GM18519 (cell line): Measurements from ENCODE around the gene SPNS1.
"Not testable (repeated sequence)": the region's sequence is repeated elsewhere in the genome, so short reads cannot be mapped to it uniquely, and the experiment has no call there.

Experiments used
- ATAC-seq: cut with Tn5 transposase; IDR thresholded peaks from one replicate; pipeline ENCODE4 v1.9.1; 2021; ENCODE audit warnings: mild to moderate bottlenecking, moderate library complexity; ENCODE audit not compliant: unreplicated experiment, low FRiP score

The SPNS1 gene

GRCh38 chr16:28951410-28951943, 23.1 kb upstream of the SPNS1 start:
- no peak for ATAC-seq

GRCh38 chr16:28958216-28958615, 16.4 kb upstream of the SPNS1 start:
- ATAC-seq, result no peak

GRCh38 chr16:28958836-28959235, 15.7 kb upstream of the SPNS1 start:
- ATAC-seq, result no peak

- ATAC-seq, result no peak
Measured at GRCh38 chr16:28964072-28964471, 10.5 kb upstream of the SPNS1 start.

- no peak for ATAC-seq
Measured at GRCh38 chr16:28964496-28964895, 10.1 kb upstream of the SPNS1 start.

- ATAC-seq, result no peak
Measured at GRCh38 chr16:28967156-28967555, 7.4 kb upstream of the SPNS1 start.

- not testable (repeated sequence) for ATAC-seq
Measured at GRCh38 chr16:28969696-28970095, 4.9 kb upstream of the SPNS1 start.

- no peak for ATAC-seq
Measured at GRCh38 chr16:28974007-28974436, 556 bp upstream of the SPNS1 start.

- ATAC-seq, result peak; percentile 19
Measured at GRCh38 chr16:28975158-28975599, 601 bp downstream of the SPNS1 start.

- no peak for ATAC-seq
Measured at GRCh38 chr16:28977703-28978662, 3.4 kb downstream of the SPNS1 start.

GRCh38 chr16:28980330-28980729, 5.8 kb downstream of the SPNS1 start:
- not testable (repeated sequence) for ATAC-seq

GRCh38 chr16:28980929-28981328, 6.4 kb downstream of the SPNS1 start:
- no peak for ATAC-seq

- no peak for ATAC-seq
Measured at GRCh38 chr16:28981517-28981916, 6.9 kb downstream of the SPNS1 start.

GRCh38 chr16:28982418-28982817, 7.8 kb downstream of the SPNS1 start:
- no peak for ATAC-seq

GRCh38 chr16:28982949-28983348, 8.4 kb downstream of the SPNS1 start:
- no peak for ATAC-seq

GRCh38 chr16:28983644-28984043, 9.1 kb downstream of the SPNS1 start:
- no peak for ATAC-seq

GRCh38 chr16:28984091-28984490, 9.5 kb downstream of the SPNS1 start:
- ATAC-seq, result no peak

- no peak for ATAC-seq
Measured at GRCh38 chr16:28984619-28985135, 10.1 kb downstream of the SPNS1 start, which contains the start of gene LAT. Gene LAT (plus strand): TSS chr16:28985052. CDS start chr16:28985418, 366 bp downstream.

- ATAC-seq, result no peak
Measured at GRCh38 chr16:28985211-28986041, 10.8 kb downstream of the SPNS1 start.

GRCh38 chr16:28986046-28986445, 11.5 kb downstream of the SPNS1 start:
- ATAC-seq, result no peak

- no peak for ATAC-seq
Measured at GRCh38 chr16:28986492-28986891, 11.9 kb downstream of the SPNS1 start.
